A549 (cell line): Measurements from ENCODE around the gene ZNF185.

Source experiments
- BHLHE40 ChIP-seq: IDR thresholded peaks from 2 replicates; pipeline ENCODE4 v1.6.1; 2012; ENCODE audit warnings: low read depth, low read length, inconsistent platforms
- CEBPB ChIP-seq, 2 experiments: fragments of >200 bp in 1 of 2; sonication (Bioruptor Twin) in 1 of 2; formaldehyde crosslinking in 1 of 2; IDR thresholded peaks; 2 replicates each; pipeline ENCODE4 v1.6.1; 2012 to 2016
- CTCF ChIP-seq: fragments of >200 bp; sonication (Bioruptor Twin); formaldehyde crosslinking; IDR thresholded peaks from 3 replicates; pipeline ENCODE4 v1.5.1; 2016
- JUNB ChIP-seq: fragments of >200 bp; sonication (Bioruptor Twin); formaldehyde crosslinking; IDR thresholded peaks from 2 replicates; pipeline ENCODE4 v1.6.1; 2016
- NFE2L2 ChIP-seq: fragments of 150-350 bp; conservative IDR thresholded peaks from 2 replicates; pipeline ENCODE4 v1.6.1; 2014; ENCODE audit warnings: low read length
- ZFP36 ChIP-seq: fragments of 450-650 bp; IDR thresholded peaks from 2 replicates; pipeline ENCODE4 v1.6.1; 2014; ENCODE audit warnings: borderline replicate concordance; ENCODE audit not compliant: partially characterized antibody

GRCh38 chrX:152918707-152919106, 20.8 kb downstream of the ZNF185 start:
- TF ChIP-seq CTCF = no peak
- TF ChIP-seq NFE2L2 = no peak
- no peak for TF ChIP-seq BHLHE40
- TF ChIP-seq JUNB = no peak
- TF ChIP-seq ZFP36 = no peak
- no peak for TF ChIP-seq CEBPB (IDR thresholded peaks at IDR 0.05)
